Sigmoid colon (tissue), 4 donors: ENCODE results near the gene SERF2.

Source experiments
- CTCF ChIP-seq, 4 experiments: fragments of 450-650 bp in 3 of 4; fragments of 200-600 bp in 1 of 4; IDR thresholded peaks; one replicate each; pipeline ENCODE4 v1.5.1; 2016 to 2019; ENCODE audit warnings: antibody characterized with exemption in 4 of 4, mild to moderate bottlenecking in 3 of 4, moderate library complexity in 2 of 4
- EP300 ChIP-seq, 4 donors: sonication (generic); formaldehyde crosslinking; IDR thresholded peaks; one replicate each; pipeline ENCODE4 v1.6.1; 2017; ENCODE audit warnings: antibody characterized with exemption in 4 of 4
- POLR2A ChIP-seq, 2 donors: fragments of 450-650 bp; IDR thresholded peaks; one replicate each; pipeline ENCODE4 v1.6.1; 2016; ENCODE audit warnings: antibody characterized with exemption in 2 of 2, mild to moderate bottlenecking in 2 of 2, moderate library complexity in 2 of 2
- POLR2AphosphoS5 ChIP-seq, 4 donors: sonication (generic); formaldehyde crosslinking; IDR thresholded peaks; one replicate each; pipeline ENCODE4 v1.6.1; 2017; ENCODE audit warnings: antibody characterized with exemption in 4 of 4

GRCh38 chr15:43799209-43799944 lies 7.3 kb downstream of the SERF2 start:
- TF ChIP-seq EP300 (IDR thresholded peaks at IDR 0.05) = no peak
- TF ChIP-seq CTCF (IDR thresholded peaks at IDR 0.05) = no peak
- TF ChIP-seq POLR2AphosphoS5 (IDR thresholded peaks at IDR 0.05) = no peak
- no peak for TF ChIP-seq POLR2A (IDR thresholded peaks at IDR 0.05)
